ACC112 (cell line): ENCODE results near the gene DGKE.

Experiments
- H2AFZ ChIP-seq: fragments of 200-600 bp; sonication (generic); one replicate; pipeline ENCODE4 v1.6.0; 2017; ENCODE audit warnings: antibody characterized with exemption, low read length; ENCODE audit not compliant: unreplicated experiment
- H3K27ac ChIP-seq: fragments of 200-600 bp; sonication (generic); 2 replicates; pipeline ENCODE4 v1.5.1; 2014; ENCODE audit warnings: low read depth, mild to moderate bottlenecking, antibody characterized with exemption, low read length, moderate library complexity
- H3K27me3 ChIP-seq: fragments of 200-600 bp; sonication (generic); 2 replicates; pipeline ENCODE4 v1.6.1; 2014; ENCODE audit warnings: mild to moderate bottlenecking, antibody characterized with exemption, low read length, moderate library complexity, mixed read lengths; ENCODE audit not compliant: insufficient read depth
- H3K36me3 ChIP-seq: fragments of 200-600 bp; sonication (generic); 2 replicates; pipeline ENCODE4 v1.6.1; 2016; ENCODE audit warnings: mild to moderate bottlenecking, antibody characterized with exemption, low read length, moderate library complexity, mixed read lengths; ENCODE audit not compliant: insufficient read depth
- H3K4me1 ChIP-seq: fragments of 200-600 bp; sonication (generic); one replicate; pipeline ENCODE4 v1.6.1; 2016; ENCODE audit warnings: low read length, mixed read lengths; ENCODE audit not compliant: insufficient read depth, unreplicated experiment, control insufficient read depth
- H3K4me3 ChIP-seq: fragments of 200-600 bp; sonication (generic); 2 replicates; pipeline ENCODE4 v1.5.1; 2014; ENCODE audit warnings: mild to moderate bottlenecking, low read depth, low read length
- H3K79me2 ChIP-seq: fragments of 200-600 bp; sonication (generic); one replicate; pipeline ENCODE4 v1.6.0; 2016; ENCODE audit warnings: low read length; ENCODE audit not compliant: control insufficient read depth, unreplicated experiment, insufficient read depth

The DGKE gene

DNA sequence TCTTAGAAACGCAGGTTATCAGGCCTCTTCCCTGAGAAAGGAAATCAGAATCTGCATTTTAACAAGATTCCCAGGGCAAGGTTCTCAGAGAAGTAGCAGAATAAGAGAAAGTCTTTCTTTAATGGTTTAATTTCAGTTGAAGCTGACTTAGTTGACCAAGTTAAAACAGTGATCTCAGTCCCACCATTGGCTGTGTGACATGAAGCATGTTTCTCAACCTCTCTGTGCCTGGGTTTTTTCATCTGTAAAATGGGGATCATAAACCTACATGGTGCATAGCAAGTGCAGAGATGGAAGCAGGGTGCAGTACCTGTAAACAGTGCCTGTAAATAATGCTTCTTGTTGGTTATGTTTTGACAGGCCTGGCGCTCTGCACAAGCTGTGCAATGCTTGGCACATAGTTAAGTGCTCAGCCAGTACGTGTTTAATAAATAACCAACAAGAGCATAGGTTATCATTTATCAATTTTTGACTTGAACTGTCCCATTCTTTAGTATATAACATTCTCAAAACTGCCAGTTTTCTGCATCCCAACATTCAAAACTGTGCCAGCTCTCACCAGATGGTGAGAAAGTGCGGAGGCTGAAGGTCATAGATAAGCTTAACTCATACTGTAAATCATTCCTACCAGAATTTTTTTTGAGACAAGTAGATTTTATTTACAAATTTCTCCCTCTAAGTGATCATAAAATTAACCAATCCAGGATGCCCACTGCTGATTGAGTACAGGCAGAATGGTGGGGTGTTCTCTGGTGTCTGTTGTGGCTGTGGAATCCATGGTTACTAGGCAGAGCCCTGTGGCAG is 7.1 kb upstream of the DGKE start:
- H3K79me2 ChIP-seq, result peaks cover 11% of the 10 kb centered on the region
- no peaks in the 10 kb centered on the region for H3K4me1 ChIP-seq
- H2AFZ ChIP-seq, result no peak overlapping the region
- H3K27ac ChIP-seq, result no peak overlapping the region
- no peak overlapping the region for H3K4me3 ChIP-seq
- no peaks in the 10 kb centered on the region for H3K27me3 ChIP-seq
- no peaks in the 10 kb centered on the region for H3K36me3 ChIP-seq

DNA sequence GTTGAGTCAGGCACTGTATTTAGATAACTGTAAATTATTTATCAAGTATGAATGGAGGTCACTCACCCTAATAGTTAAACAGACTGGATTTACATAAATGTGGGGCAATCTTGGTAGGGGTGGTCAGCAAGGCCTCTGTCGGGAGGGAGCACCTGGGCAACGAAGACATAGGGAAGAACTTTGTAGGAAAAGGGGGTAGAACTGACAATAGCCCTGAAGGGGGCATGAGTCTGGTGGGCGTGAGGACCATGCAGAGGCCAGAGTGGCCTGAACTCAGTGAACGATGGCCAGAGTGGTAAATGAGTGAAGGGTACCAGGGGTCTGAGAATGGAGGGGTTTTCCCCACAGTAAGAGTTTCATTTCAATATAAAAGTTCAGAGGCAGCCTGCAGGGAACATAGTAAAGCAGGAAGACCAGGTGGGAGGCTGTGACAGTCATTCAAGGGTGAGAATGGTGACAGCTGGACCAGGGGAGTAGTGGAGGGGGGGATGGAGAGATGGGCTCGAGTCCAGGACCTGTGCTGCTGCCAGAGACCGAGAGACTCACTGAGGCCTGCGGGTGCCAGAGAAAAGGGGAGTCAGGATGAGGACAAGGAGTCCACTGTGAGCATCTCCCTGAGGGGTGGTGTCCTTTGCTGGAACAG is 3.1 kb upstream of the DGKE start:
- H3K27me3 ChIP-seq, result no peaks in the 10 kb centered on the region
- no peak overlapping the region for H2AFZ ChIP-seq
- peaks cover 17% of the 10 kb centered on the region for H3K4me1 ChIP-seq
- H3K36me3 ChIP-seq, result no peaks in the 10 kb centered on the region
- H3K79me2 ChIP-seq, result peaks cover 38% of the 10 kb centered on the region
- H3K4me3 ChIP-seq, result no peak overlapping the region
- no peak overlapping the region for H3K27ac ChIP-seq

DNA sequence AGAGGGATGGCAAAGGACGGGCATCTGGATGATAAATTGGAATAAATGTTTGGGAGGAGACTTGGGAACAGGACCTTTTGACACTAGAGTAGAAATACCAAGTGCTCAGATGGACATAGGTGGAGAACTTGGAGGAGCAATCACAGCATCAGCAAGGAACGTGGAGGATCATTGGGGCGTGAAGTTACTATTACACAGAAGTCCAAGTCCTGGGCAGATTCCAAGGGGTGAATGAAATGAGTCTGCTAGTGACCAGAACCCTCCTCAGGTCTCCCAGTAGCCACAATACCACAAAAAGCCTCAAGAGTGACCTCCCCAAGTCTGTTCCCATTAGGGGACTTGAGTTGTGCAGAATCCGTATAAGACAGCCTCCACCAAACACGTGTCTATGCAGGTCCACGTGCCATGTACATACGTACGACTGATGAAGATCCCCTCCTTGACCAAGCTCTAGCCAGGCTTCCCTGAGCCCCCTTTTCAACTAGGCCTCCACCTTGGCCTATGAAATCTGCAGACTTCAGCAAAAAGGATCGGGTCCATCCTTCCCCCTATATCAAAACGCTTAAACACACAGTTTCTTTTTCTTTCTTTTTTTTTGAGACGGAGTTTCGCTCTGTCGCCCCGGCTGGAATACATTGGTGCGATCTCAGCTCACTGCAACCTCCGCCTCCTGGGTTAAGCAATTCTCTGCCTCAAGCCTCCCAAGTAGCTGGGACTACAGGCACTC is 2.4 kb upstream of the DGKE start:
- Histone ChIP-seq H3K27me3 (no peaks in the 10 kb centered on the region), H3K27ac (no peak overlapping the region), H3K79me2 (peaks cover 40% of the 10 kb centered on the region), H3K36me3 (no peaks in the 10 kb centered on the region), H3K4me3 (peak overlapping the region; percentile 83; the same call in 1 of the 2 replicates), H2AFZ (no peak overlapping the region), H3K4me1 (peaks cover 19% of the 10 kb centered on the region)

DNA sequence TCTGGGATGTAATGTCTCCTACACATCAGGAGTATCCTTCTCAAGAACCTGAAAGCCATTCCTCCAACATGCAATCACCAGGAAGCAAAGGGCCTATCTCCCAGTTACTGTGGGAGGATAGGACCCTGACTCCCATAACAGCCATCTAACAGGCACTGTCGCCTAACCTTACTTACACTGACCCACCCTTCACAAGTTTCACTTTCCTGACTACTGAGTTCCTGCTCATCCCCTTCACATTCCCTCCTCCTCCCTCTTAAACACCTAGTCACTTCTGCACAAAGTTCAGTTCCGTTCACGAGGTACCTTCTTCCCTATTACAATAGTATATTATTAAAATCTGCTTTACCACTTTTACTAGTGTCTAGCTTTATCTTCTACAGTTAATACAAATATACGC is 1.5 kb upstream of the DGKE start:
- H3K4me3 ChIP-seq, result peak overlapping the region; percentile 83
- peaks cover 40% of the 10 kb centered on the region for H3K79me2 ChIP-seq
- no peaks in the 10 kb centered on the region for H3K27me3 ChIP-seq
- peaks cover 19% of the 10 kb centered on the region for H3K4me1 ChIP-seq
- no peaks in the 10 kb centered on the region for H3K36me3 ChIP-seq
- no peak overlapping the region for H3K27ac ChIP-seq
- no peak overlapping the region for H2AFZ ChIP-seq

DNA sequence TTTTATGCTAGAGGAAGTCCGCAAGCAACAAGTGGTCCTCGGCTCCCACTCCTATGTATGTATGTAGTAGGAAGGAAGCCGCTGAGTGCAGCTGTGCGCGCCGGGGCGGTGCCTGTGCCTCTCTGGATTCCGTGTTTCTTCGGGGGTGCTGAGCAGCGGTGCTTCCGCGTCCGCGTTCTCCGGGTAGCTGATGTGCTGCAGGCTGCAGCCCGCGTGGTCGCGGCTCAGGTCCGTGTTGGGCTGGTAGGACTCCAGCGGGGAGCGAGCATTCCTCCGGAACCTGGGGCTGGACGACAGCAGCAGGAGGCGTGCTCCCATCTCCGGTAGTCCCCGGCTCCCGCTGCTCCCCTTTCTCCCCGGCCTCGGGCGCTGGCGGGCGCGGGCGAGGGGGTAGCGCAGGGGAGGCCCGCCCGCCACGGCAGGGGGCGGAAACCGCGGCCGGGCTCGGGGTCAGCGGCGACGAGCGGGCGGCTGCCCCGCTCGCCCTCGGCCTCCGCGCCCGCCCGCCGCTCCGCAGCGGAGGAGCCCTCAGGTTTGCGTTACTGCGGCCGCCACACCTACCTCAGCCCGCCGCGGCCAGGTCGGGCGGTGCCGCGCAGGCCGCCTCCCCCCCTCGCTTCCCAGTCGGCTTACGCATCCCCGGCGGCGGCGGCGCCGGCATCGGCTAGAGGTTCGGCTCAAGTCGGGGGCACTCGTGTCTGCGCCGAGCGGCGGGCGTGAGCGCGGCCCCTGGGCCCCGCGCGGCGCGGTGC is 718 bp upstream of the DGKE start:
- Histone ChIP-seq H3K36me3 (no peaks in the 10 kb centered on the region), H3K4me1 (peaks cover 19% of the 10 kb centered on the region), H3K27me3 (no peaks in the 10 kb centered on the region), H3K4me3 (peak overlapping the region; percentile 83), H3K27ac (peak overlapping the region; percentile 49; the same call in 1 of the 2 replicates), H2AFZ (peak overlapping the region; percentile 87), H3K79me2 (peaks cover 40% of the 10 kb centered on the region)

DNA sequence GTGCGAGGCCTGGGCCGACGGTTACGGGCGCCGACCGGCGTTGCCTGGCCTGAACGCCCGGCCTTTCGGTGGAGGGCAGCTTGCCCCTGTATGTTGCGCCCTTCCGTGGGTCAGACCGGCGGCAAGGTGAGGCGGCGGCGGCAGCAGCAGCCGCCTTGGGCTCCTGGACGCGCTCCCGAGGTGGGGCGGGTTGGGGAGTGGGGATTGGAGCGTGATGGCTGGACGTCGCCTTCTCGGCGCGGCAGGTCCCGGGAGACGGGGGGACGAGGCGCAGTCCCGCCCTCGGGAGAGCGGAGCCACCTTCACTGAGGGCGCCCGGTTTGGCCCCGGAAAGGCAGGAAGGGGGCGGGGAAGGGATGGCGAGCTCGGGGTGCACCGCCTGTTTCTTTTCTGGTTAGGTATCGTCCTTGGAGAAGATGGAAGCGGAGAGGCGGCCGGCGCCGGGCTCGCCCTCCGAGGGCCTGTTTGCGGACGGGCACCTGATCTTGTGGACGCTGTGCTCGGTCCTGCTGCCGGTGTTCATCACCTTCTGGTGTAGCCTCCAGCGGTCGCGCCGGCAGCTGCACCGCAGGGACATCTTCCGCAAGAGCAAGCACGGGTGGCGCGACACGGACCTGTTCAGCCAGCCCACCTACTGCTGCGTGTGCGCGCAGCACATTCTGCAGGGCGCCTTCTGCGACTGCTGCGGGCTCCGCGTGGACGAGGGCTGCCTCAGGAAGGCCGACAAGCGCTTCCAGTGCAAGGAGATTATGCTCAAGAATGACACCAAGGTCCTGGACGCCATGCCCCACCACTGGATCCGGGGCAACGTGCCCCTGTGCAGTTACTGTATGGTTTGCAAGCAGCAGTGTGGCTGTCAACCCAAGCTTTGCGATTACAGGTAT is 671 bp downstream of the DGKE start:
- peak overlapping the region; percentile 83 for H3K4me3 ChIP-seq
- H3K27me3 ChIP-seq, result no peaks in the 10 kb centered on the region
- peaks cover 19% of the 10 kb centered on the region for H3K4me1 ChIP-seq
- peaks cover 40% of the 10 kb centered on the region for H3K79me2 ChIP-seq
- peak overlapping the region; percentile 98 for H2AFZ ChIP-seq
- peak overlapping the region; percentile 36; the same call in 1 of the 2 replicates for H3K27ac ChIP-seq
- H3K36me3 ChIP-seq, result no peaks in the 10 kb centered on the region

DNA sequence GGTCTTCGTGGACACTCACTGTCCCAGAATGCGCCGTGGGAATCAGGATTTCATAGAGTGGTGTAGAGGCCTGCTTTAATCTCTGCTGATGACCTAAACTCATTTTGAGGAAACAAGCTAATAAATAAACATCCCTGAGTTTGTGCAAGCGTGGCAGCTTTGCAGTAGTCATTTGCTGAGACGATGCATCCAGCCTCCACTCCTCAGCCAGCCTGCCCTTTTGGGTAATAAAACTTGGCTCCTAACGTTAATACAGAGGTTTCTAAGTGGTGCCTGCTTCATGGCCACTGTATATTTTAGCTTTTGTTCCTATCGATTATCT is 1.3 kb downstream of the DGKE start:
- peak overlapping the region; percentile 83 for H3K4me3 ChIP-seq
- H2AFZ ChIP-seq, result no peak overlapping the region
- peaks cover 40% of the 10 kb centered on the region for H3K79me2 ChIP-seq
- peaks cover 19% of the 10 kb centered on the region for H3K4me1 ChIP-seq
- H3K27me3 ChIP-seq, result no peaks in the 10 kb centered on the region
- no peak overlapping the region for H3K27ac ChIP-seq
- no peaks in the 10 kb centered on the region for H3K36me3 ChIP-seq

DNA sequence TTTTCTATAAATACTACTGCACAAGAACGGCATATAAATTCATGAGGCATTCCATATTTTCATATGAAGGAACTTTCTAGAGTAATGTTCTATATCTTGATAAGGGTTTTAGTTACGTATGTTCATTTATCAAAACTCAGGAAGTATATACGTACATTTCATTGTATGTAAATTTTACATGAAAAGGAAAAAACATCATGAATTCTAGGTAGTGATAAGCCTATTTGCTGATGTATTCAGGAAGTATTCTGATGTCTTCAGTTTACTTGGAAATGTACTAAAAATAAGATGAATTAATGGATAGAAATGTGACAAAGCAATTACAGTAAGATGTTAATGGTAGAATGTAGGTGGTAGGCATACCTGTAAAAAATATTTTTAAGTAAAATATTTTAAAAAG is 4.7 kb downstream of the DGKE start:
- Histone ChIP-seq H3K27me3 (no peaks in the 10 kb centered on the region), H3K79me2 (peaks cover 16% of the 10 kb centered on the region), H2AFZ (no peak overlapping the region), H3K27ac (no peak overlapping the region), H3K36me3 (no peaks in the 10 kb centered on the region), H3K4me3 (no peak overlapping the region), H3K4me1 (peaks cover 14% of the 10 kb centered on the region)

DNA sequence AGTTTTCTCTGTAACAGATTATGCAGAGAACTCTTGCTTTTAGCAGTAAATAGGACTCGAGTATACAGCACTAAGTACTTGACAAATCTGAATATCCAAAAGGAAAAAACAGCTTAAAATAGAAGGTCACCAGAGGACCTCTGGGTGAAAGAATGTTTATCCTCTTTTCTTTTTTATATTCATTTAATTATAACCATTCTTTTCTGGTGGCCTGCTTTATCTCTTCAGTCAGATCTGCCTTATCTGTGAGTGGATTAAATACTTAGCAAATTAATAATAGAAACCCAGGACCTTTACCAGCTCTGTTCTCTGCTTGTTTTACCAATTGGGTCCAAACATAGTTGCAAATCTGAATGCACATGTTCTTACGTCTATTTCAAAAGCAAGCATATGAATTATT is 8.6 kb downstream of the DGKE start:
- no peaks in the 10 kb centered on the region for H3K4me1 ChIP-seq
- no peaks in the 10 kb centered on the region for H3K79me2 ChIP-seq
- 0 out of 2 replicates have a peak, but pooled peaks cover 2% of the 10 kb centered on the region for H3K36me3 ChIP-seq
- H2AFZ ChIP-seq, result no peak overlapping the region
- H3K27me3 ChIP-seq, result no peaks in the 10 kb centered on the region
- no peak overlapping the region for H3K27ac ChIP-seq
- no peak overlapping the region for H3K4me3 ChIP-seq
